NOMO-1 treated with dmso at 0.1 percent for 144 hours (cell line): ENCODE results near the gene MRPL3.
A peak's percentile ranks its signal among the peaks of the same experiment; 100 is the strongest.

Source experiments
- DNase-seq: peaks from one replicate; lab custom pipeline; 2025; ENCODE audit not compliant: unreplicated experiment; lab: John Stamatoyannopoulos, UW

The MRPL3 gene

GRCh38 chr3:131502530-131503319 lies at the start of gene MRPL3:
Gene MRPL3 (minus strand): TSS chr3:131502971. CDS start chr3:131502821, 150 bp downstream.
- DNase-seq, result peak; percentile 96

DNA sequence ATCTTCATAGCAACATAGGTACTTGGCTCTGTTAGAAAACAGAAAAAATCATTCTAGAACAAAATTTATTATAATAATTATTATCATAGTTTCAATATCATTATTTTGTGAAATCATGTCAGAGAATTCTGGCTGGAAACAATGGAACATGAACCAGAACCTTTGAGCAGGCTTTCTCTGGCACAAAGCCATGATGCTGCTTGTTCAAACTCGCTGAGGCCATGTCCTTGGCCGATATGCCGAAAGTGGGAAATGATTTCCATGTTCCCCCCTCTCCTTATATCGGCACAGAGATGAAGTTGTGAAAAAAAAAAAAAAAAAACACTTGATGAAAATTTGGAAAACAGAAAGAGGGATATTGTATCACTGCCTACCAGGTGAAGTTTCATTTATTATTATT lies 49.0 kb upstream of the MRPL3 start:
- no peak for DNase-seq

DNA sequence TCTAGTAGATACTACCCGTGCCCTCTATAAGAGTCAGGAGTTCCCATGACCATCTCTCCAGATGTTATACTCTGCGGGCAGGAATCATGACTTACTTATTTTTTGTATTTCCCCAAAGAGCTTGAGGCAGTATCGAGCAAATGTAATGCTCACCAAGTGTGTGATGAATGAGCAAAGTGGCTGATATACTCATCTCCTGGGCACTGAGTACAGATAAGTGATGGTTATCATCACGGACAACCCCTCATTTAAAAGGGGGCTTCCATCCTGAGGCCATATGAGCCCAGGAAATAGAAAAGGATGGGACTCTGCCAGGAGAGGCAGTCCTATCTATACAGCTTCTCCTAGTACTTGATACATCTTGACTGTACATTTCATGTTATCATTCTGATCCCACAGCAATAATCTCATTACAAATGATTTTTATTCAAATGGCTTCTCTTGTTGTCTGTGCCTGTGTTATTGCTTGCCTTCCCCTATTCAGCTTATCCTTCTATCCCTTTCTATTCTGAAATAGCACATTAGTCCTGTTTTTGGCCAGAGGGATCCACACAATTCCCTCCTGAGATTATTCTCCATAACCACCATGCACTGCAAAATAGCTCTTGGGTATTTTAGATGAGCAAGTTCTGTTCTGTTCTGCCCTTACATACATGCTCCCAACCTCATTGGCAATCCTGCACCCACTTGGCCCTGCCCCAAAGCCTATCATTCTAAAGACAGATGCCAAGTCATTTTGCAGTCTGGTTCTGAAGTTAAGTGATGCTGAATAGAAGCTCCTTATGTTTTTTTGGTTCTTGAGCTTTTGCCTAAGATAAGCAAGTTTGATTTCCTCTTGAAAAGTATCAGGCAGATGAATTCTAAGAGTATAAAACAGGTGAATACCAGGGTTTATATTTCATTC lies 48.0 kb upstream of the MRPL3 start:
- DNase-seq, result no peak

- no peak for DNase-seq
These were observed 46.6 kb upstream of the MRPL3 start for GRCh38 chr3:131549340-131549739.

DNA sequence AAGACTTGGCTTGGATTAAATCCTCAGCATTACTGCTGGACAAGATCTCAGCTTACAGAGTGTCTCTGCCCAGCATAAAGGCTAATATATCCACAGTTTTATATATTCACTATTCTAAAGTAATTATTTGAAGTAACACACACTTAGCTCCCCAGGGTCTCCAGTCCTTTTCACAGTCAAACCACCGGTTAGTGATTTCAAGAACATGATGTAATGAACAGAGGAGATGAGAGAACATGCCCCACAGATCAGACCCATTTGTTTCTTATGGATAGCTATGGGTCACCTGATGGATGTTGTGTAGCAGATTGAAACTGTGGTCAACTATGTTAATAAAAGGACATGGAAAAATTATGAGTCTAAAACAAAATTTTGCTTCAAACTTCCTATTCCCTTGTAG lies 44.8 kb upstream of the MRPL3 start:
- no peak for DNase-seq

DNA sequence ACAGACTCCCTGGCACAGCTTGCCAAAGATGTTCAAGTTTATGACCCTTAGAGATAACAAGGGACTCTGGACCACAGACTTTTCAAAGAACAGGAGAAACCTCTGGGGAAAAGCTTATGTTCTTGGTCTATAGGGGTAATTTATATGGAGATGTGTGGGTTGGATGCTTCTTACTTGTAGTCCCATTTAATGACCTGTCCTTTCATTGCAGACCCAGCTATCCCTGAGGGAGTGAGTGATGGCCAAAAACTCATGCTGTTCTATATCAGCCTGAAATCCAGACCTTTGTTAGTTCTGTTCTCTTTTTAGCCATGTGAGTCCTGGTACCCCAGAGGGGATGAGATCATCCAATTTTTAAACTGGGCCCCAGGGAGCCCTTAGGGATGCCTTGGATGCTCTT lies 43.7 kb upstream of the MRPL3 start:
- no peak for DNase-seq

DNA sequence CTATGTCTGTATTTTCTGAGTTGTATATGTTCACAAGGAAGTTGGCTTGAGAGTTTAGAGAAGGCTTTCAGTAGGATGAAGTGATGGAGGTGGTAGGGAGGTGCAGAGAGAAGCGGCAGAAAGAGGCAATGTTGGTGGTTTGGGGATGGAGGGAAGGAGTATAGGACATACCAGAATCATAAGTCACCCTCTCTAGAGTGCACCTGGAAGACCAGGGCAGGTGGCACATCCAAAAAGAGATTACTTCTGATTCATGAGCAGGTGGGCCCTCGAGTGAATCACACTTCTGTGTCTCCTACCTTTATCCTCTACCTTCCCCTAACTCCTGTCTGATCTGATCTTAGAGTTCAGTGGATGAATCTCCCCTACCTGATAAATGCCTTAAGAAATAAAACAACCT lies 41.8 kb upstream of the MRPL3 start:
- DNase-seq, result no peak

DNA sequence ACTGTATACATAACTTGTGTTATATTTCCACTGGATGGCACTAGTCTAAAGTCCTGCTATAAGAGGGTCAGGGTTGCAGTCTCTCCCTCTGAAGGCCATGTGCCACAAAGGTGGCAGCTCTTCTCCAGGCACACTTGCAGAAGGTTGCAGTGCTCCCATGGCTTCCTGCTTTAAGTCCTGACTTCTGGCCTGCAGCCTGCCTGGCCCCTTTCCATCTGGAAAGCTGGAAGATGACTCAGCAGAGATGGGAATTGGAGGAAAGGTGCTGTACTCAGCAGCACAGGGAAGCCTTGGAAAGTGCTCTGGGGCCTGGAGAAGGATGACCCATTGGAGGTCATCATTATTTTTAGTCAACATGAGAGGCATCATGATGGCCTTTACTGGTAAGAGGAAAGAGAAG lies 40.9 kb upstream of the MRPL3 start:
- DNase-seq, result no peak

GRCh38 chr3:131541288-131541687 lies 38.5 kb upstream of the MRPL3 start:
- DNase-seq, result no peak

DNA sequence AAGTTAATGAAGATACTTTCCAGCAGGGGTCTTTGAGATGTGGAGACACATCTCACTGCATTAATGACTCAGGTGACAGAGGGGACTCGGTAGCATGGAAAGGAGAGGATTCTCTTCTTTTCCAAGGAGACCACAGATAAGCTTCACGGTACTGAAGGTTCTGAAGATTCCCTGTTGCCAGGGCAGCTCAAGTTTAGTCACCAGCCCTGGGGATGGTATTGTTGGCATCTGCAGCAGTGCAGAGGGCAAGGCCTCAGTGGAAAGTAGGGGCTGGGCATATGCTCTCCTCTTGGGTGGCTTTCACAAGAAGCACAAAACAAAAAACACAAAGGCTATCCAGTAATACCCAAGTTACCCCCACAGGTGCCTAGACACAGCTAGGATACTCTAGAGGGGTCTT lies 38.0 kb upstream of the MRPL3 start:
- DNase-seq, result no peak

DNA sequence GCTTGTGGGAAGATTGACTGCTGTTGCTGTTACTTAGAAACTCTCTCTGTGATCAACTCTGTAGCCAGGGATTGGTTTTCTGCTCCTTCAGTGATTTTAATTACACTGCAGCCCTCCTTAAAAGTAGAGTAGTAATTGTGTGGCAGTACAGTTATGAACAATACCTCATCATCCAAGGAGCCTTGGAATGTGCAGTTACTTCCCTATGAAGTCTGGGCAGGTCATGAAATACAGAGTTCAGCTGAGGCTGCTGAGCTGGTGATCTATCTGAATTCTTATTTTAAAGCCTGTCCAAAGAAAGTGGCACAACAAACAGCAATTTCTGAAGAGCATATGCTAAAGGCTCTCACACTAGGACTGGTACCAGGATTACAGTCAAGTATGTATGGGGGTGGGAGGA lies 37.4 kb upstream of the MRPL3 start:
- DNase-seq, result no peak

DNA sequence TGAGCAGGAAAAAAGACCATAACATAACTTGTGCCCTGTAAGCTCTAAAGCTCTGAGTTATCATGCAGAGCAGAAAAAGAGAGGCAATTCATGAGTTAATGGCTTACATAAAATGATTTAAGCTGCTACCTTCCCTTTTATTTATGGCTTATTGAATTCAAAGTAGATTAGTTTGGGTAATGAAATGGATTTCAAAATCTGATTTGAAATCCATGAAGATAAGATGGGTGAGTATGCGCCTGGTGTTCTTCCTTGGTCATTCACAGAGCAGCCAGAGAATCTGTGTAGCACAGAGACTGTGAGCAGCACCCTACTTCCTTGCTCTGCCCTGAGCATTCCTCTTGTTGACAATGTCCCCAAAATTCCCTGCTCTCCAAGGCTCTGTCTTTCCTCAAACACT lies 36.2 kb upstream of the MRPL3 start:
- no peak for DNase-seq

GRCh38 chr3:131537531-131537930 lies 34.8 kb upstream of the MRPL3 start:
- DNase-seq, result no peak

GRCh38 chr3:131535596-131535995 lies 32.8 kb upstream of the MRPL3 start:
- DNase-seq, result no peak

GRCh38 chr3:131535131-131535530 lies 32.4 kb upstream of the MRPL3 start:
- no peak for DNase-seq

DNA sequence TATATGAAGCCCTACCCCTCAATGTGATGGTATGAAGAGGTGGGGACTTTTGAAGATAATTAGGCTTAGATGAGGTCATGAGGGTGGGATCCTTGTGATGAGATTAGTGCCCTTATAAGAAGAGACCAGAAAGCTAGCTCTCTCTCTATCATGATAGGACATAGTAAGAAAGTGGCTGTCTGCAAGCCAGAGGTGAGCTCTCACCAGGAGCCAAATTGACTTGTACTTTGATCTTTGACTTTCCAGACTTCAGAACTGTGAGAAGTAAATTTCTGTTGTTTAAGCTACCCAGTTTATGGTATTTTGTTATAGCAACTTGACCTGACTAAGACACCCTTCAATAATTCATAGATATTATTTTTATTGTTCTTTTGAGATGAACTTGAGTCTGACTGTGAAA lies 29.9 kb upstream of the MRPL3 start:
- DNase-seq, result no peak

DNA sequence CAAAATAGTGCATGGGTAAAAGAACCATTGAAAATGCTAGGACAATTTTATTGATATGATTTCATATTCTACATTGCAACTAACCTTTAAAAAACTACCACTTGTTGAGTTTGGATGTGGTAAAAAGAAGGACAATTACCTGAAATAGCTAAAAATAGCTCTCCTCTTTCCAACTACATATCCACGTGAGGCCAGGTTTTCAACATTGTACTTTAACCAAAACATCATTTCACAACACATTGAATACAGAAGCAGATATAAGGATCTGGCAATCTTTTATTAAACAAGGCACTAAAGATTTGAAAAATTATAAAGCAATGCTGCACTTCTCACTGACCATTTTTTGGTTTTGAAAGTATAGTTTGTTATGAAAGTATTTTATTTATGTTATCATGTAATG lies 28.1 kb upstream of the MRPL3 start:
- DNase-seq, result no peak

- DNase-seq, result no peak
These were observed 27.6 kb upstream of the MRPL3 start for GRCh38 chr3:131530388-131530787.

GRCh38 chr3:131526801-131527347 lies 24.1 kb upstream of the MRPL3 start:
- no peak for DNase-seq

DNA sequence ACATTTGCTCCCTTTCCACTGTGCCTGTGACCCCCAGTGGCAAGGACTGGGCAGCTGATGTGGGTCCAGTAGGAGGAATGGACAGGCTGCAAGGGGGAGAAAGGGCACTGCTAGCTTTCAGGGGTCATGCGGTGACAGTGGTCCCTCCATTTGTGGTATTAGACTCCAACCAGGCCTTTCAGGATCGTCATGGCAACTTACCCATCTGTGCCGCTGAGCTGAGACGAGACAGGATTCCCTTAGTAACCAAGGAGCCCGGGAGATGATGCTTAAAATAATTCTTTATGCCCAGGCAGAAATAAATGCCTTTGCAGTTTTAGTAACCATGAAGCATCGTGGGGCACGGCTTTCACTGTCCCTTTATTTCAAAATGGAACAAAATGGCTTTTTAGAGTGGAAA lies 15.9 kb upstream of the MRPL3 start:
- DNase-seq, result no peak

DNA sequence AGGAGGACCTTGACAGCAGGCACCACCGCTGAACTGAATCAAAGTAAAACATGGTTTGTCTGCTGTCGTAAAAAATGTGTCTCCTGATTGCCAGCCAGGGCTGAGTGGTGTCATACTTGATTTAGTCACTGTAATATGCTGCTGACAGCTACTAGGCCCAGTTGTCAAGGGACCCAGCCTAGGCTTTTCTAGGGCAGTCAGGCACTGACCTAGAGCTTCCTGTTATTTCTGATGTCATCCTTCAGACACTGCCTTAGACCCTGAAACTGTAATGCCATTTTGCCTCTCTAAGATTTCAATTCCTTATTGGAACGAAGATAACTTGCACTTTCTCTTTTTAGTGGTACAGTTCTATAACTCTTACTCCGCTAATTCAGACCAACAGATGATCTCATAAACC lies 2.6 kb upstream of the MRPL3 start:
- no peak for DNase-seq

- no peak for DNase-seq
These were observed 507 bp upstream of the MRPL3 start for GRCh38 chr3:131503320-131503635.
